Esophagus muscularis mucosa (tissue), 3 donors: Measurements from ENCODE around the gene POLR2C.
"Not testable (repeated sequence)": the region's sequence is repeated elsewhere in the genome, so short reads cannot be mapped to it uniquely, and the experiment has no call there.

Experiments used
- EP300 ChIP-seq: sonication (generic); formaldehyde crosslinking; IDR thresholded peaks from one replicate; pipeline ENCODE4 v1.6.1; 2017; ENCODE audit warnings: antibody characterized with exemption
- TF ChIP-seq, protein P1 (sequence below), 3 experiments: fragments of 200-600 bp in 2 of 3; fragments of 450-650 bp in 1 of 3; sonication (generic) in 2 of 3; IDR thresholded peaks; one replicate each; pipeline ENCODE4 v1.5.1; 2017 to 2019; ENCODE audit warnings: antibody characterized with exemption in 3 of 3, mild to moderate bottlenecking in 2 of 3, moderate library complexity in 1 of 3

DNA sequence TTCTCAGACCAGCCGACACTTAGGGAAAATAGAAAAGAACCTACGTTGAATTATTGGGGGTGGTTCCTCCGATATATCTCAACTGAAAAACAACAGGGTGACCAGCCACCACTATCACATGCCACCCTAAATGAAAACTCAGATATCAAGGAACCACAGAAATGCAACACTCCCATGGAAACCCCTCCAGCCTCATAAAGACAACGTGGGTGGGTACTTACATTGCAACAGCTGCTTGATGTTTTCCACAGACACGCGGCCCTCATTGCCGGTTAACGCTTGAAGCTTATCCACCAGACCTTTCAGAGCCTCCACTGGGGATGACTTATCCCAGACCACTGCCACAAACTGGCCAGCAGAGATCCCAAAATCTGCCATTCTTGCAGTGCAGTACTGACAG is 21.9 kb upstream of the POLR2C start:
- TF ChIP-seq, protein P1, sequence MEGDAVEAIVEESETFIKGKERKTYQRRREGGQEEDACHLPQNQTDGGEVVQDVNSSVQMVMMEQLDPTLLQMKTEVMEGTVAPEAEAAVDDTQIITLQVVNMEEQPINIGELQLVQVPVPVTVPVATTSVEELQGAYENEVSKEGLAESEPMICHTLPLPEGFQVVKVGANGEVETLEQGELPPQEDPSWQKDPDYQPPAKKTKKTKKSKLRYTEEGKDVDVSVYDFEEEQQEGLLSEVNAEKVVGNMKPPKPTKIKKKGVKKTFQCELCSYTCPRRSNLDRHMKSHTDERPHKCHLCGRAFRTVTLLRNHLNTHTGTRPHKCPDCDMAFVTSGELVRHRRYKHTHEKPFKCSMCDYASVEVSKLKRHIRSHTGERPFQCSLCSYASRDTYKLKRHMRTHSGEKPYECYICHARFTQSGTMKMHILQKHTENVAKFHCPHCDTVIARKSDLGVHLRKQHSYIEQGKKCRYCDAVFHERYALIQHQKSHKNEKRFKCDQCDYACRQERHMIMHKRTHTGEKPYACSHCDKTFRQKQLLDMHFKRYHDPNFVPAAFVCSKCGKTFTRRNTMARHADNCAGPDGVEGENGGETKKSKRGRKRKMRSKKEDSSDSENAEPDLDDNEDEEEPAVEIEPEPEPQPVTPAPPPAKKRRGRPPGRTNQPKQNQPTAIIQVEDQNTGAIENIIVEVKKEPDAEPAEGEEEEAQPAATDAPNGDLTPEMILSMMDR (IDR thresholded peaks at IDR 0.05): not testable (repeated sequence)
- TF ChIP-seq EP300: not testable (repeated sequence)
